Effector memory CD4-positive, alpha-beta T cell (primary cell): ENCODE measurements around the gene TAF1C.

ENCODE experiments used
- DNase-seq, 3 donors: peaks; one replicate each; pipeline ENCODE4 v3.0.0-alpha.2; 2020
- H3K27ac ChIP-seq: 2 replicates; pipeline ENCODE4 v1.7.0; 2013; ENCODE audit warnings: mild to moderate bottlenecking, low read length, moderate library complexity; ENCODE audit not compliant: insufficient read depth, poor library complexity, severe bottlenecking
- H3K27me3 ChIP-seq: replicated peaks from 2 replicates; pipeline ENCODE4 v1.7.0; 2013; ENCODE audit warnings: mild to moderate bottlenecking, low read length; ENCODE audit not compliant: insufficient read depth, control insufficient read depth, poor library complexity, severe bottlenecking
- H3K36me3 ChIP-seq: 2 replicates; pipeline ENCODE4 v1.7.0; 2013; ENCODE audit warnings: mild to moderate bottlenecking, low read length, moderate library complexity; ENCODE audit not compliant: control insufficient read depth, insufficient read depth
- H3K4me1 ChIP-seq: 2 replicates; pipeline ENCODE4 v1.7.0; 2013; ENCODE audit warnings: low read length, mild to moderate bottlenecking; ENCODE audit not compliant: control insufficient read depth, insufficient read depth, poor library complexity, severe bottlenecking
- H3K4me3 ChIP-seq: 2 replicates; pipeline ENCODE4 v1.7.0; 2013; ENCODE audit warnings: low read length, low read depth, mild to moderate bottlenecking; ENCODE audit not compliant: insufficient read depth, poor library complexity, severe bottlenecking
- H3K9me3 ChIP-seq: 2 replicates; pipeline ENCODE4 v1.7.0; 2013; ENCODE audit warnings: mild to moderate bottlenecking, low read length, moderate library complexity; ENCODE audit not compliant: control insufficient read depth

TAF1C gene

DNA sequence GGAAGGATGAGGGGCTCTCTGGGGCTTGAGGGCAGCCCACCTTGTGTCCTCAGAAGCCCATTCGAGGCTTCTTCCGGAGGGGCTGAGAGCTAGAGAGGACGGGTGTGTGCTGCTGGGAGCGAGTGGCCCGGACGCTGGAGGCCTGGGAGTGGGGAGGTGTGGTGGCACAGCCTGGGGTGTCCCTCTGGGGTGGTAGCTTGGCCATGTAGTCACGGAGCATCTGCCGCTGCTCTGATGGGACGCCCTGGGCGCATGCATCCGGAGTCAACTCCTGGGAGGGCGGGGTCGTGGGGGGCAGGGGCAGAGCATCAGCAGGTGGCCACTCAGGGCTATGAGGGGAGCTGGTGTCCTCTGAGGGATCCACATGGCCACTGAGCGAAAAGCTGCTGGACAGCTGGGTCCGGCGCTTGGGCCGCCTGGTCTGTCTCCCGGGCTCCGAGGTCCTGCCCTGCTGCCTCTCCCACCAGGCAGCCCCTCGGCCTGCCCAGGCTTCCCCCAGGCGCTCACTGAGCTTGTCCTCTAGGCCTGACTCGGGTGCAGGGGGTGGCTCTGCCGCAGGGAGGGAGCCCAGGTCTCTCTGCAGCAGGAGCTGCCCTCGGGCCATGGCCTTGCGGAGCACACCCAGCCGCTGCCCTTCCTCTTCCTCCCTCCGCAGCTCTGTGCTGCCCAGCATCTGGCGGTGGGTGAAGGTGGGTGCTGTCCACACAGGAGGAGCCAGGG lies 7.8 kb downstream of the TAF1C start:
- Histone ChIP-seq H3K36me3 (peaks cover 46% of the 10 kb centered on the region), H3K27ac (no peak overlapping the region)

DNA sequence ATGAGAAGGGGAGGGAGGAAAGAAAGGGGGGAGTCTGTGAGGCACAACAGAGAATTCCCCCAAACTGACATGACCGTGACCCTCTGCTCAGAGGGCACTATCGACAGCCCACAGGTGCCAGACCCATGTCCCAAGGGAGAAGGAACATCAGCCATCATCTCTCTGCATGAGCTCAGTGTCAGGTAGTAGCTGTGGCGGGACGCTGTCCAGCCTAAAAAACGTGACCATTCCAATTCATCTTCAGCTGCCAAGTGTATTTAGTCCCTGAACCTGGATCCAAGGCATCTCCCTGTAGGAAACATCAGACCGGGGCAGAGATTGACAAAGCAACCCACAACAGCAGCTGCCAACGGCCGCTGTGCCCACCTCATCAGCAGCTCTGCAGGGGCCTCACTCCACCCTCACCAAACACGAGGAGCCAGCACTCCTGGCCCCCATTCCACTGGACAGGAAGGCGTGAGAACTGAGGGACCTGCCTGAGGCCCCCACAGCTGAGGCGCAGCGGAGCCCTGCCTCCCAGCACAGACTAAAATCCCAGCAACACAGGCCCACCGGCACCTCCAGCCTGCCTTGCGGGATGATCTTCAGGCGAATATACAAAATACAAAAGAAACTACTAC lies 8.6 kb downstream of the TAF1C start:
- Histone ChIP-seq H3K4me3 (no peak overlapping the region), H3K9me3 (no peaks in the 10 kb centered on the region), H3K27me3 (no peaks in the 10 kb centered on the region), H3K27ac (no peak overlapping the region), H3K36me3 (peaks cover 42% of the 10 kb centered on the region), H3K4me1 (no peaks in the 10 kb centered on the region)
- no peak for DNase-seq

More for the DNA sequence above, 7.8 kb downstream of the TAF1C start:
- Histone ChIP-seq H3K4me1 (no peaks in the 10 kb centered on the region), H3K9me3 (no peaks in the 10 kb centered on the region), H3K27me3 (no peaks in the 10 kb centered on the region), H3K4me3 (no peak overlapping the region)
- DNase-seq, result no peak

DNA sequence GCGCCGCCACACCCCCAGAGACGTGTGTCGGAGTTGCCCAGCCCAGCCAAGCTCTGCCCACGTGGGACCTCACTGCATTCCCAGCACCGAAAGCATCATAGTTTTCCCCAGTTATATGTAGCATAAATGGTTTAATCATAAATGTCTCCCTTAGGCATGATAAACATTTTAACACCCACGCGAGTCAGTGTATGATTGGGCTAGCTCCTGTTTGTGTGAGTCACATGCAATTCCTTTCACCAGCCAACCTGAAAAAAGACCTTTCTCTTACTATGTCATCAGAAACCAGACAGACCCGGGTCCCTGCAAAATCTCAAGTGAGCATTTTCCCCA lies 9.2 kb downstream of the TAF1C start:
- no peak overlapping the region for H3K27ac ChIP-seq
- H3K4me3 ChIP-seq, result no peak overlapping the region
- DNase-seq, result no peak
- no peaks in the 10 kb centered on the region for H3K4me1 ChIP-seq
- no peaks in the 10 kb centered on the region for H3K9me3 ChIP-seq
- H3K27me3 ChIP-seq, result no peaks in the 10 kb centered on the region
- peaks cover 37% of the 10 kb centered on the region for H3K36me3 ChIP-seq

DNA sequence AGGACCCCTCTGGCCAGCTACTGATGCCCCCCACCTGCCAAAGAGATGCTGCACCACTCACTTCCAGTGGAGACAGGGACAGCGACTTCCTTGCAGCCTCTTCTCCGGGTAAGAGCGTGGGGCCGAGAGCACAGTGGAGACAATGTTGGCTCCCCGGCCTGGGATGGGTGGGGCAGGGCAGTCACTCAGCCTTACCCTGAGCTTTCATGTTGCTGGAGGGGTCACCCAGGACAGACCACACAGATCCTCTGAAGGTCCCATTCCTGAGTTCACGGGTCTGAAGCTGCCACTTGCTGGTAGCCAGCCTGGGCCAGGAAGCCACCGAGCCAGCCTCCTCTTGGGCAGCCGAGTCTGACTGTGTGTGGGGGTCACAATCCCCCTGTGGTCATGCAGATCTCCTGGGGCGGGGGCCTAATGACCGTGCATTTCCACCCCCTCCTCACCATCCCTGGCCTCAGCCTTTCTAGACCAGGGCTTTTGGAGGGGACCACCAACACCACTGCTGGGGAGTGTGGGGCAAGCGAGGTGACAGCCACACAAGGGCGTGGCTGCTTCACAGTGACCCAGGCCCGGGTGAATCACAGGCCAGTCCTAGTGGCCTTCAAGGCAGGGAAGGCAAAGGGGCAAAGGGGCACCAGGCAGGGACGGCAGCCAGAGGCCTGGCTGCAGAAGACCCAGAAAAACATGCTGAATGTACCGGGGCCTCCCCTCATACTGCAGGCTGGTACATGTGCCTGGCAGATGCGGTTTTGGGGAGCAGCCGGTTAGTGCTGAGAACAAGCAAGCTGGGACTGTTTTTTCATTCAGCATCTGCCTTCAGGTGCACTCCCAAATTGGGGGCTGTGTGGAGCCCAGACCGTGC lies 10.4 kb downstream of the TAF1C start:
- no peaks in the 10 kb centered on the region for H3K27me3 ChIP-seq
- DNase-seq, result no peak
- no peaks in the 10 kb centered on the region for H3K4me1 ChIP-seq
- H3K27ac ChIP-seq, result no peak overlapping the region
- H3K36me3 ChIP-seq, result peaks cover 24% of the 10 kb centered on the region
- H3K9me3 ChIP-seq, result no peaks in the 10 kb centered on the region
- H3K4me3 ChIP-seq, result no peak overlapping the region

DNA sequence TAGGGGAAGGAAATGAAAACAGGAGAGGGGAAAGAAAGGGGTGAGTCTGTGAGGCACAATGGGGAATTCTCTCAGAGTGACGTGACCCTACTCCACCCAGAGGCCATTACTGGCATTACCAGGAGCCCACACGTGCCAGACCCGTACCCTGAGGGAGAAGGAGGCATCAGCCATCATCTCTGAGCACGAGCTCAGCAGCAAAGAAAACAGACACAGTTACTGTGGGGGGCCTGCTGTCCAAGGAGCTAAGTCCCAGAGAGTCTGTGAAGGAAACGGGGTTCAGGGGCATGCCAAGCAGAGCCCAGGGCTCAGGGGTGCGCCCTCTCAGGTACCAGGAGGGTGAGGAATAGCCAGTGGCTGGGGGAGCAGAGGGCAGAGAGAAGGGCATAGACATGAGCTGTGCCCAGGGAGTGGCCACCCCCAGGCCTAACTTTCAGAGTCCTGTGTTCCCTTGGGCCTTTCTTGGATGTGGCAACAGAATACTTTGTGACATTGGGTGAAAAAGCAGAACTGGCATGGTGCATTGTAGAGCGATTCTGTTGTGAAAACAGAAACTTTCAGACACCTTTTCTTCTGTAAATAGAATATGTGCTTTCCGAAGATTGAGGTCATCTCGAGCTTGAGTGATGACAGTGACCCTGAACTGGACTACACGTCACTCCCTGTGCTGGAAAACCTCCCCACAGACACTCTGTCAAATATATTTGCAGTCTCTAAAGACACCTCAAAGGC lies 11.3 kb downstream of the TAF1C start:
- Histone ChIP-seq H3K27ac (no peak overlapping the region), H3K27me3 (no peaks in the 10 kb centered on the region), H3K4me3 (no peak overlapping the region), H3K9me3 (no peaks in the 10 kb centered on the region), H3K4me1 (no peaks in the 10 kb centered on the region), H3K36me3 (peaks cover 16% of the 10 kb centered on the region)
- DNase-seq, result peak in 2 of 3 donors; percentile 23 to 28

DNA sequence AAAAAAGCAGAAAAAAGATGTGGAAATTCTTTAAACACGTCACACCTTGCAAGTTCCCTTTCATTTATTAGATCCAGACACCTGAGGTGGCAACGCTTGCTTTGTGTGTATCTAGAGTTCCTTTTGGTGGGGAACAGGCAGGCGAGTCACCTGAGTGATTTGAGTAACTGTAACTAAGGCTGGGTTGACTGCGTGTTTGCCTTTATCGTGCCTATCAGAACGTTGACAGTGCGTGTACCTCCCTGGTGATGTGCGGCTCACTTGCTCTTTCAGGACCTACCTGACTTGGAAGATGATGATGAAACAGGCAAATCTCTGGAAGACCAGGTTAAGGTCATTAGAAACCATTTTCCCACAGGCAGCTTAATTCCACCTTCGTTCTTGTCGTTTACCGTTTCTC lies 12.5 kb downstream of the TAF1C start:
- no peaks in the 10 kb centered on the region for H3K27me3 ChIP-seq
- DNase-seq, result no peak
- H3K36me3 ChIP-seq, result peaks cover 9% of the 10 kb centered on the region
- no peaks in the 10 kb centered on the region for H3K9me3 ChIP-seq
- no peak overlapping the region for H3K4me3 ChIP-seq
- no peak overlapping the region for H3K27ac ChIP-seq
- no peaks in the 10 kb centered on the region for H3K4me1 ChIP-seq

DNA sequence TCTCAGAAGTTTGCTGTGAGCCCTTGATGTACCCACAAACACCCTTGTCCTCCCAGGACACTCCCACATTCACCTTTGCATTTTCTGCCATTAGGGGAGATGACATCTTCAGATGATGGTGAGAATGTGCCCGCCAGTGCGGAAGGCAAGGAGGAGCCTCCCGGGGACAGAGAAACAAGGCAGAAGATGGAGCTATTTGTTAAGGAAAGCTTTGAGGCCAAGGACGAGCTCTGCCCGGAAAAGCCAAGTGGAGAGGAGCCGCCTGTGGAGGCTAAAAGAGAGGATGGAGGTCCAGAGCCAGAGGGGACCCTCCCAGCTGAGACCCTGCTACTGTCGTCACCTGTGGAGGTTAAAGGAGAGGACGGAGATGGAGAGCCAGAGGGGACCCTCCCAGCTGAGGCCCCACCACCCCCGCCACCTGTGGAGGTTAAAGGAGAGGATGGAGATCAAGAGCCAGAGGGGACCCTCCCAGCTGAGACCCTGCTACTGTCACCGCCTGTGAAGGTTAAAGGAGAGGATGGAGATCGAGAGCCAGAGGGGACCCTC lies 17.0 kb downstream of the TAF1C start:
- Histone ChIP-seq H3K4me3 (no peak overlapping the region), H3K4me1 (no peaks in the 10 kb centered on the region), H3K36me3 (no peaks in the 10 kb centered on the region), H3K27ac (no peak overlapping the region), H3K27me3 (no peaks in the 10 kb centered on the region), H3K9me3 (no peaks in the 10 kb centered on the region)
- no peak for DNase-seq

DNA sequence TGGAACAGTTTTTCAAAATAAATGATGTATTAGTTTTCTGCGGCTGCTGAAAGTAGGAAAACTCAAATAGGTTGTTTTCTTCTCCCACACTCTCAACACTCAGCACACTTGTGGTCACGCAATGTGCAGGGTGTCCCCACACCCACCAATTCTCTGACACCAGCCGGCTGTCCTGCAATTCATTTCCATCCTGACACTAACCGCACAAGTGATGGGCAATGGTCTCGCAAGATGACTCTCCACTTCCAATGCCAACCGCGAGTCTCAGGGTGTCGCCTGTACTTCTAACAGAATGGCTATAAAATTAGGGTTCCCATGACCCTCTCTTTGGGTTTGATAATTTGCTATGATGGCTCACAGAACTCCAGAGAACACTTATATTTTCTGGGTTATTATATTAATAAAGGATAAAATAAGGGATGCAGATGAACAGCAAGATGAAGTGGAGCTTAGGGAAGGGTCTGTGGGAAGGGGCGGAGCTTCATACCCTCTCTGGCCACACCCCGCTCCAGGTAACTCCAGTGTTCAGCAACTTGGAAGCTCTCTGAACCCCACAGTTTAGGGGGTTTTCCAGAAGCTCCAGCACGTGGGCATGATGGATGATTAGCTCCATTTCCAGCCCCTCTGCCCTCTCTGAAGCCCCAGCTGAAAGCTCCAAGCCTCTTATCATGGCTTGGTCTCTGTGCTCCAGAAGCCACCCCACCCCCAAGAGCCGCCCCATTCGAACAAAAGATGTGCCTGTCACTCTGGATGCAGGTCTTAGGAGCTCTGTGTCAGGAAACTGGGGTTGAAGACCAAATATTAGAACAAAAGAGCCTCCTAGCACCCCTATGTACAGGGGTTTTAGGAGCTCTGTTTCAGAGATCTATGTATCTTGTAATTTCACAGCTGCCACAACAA lies 19.8 kb downstream of the TAF1C start:
- no peaks in the 10 kb centered on the region for H3K9me3 ChIP-seq
- H3K27me3 ChIP-seq, result no peaks in the 10 kb centered on the region
- no peak for DNase-seq
- no peak overlapping the region for H3K27ac ChIP-seq
- H3K4me3 ChIP-seq, result no peak overlapping the region
- H3K36me3 ChIP-seq, result no peaks in the 10 kb centered on the region
- H3K4me1 ChIP-seq, result no peaks in the 10 kb centered on the region

DNA sequence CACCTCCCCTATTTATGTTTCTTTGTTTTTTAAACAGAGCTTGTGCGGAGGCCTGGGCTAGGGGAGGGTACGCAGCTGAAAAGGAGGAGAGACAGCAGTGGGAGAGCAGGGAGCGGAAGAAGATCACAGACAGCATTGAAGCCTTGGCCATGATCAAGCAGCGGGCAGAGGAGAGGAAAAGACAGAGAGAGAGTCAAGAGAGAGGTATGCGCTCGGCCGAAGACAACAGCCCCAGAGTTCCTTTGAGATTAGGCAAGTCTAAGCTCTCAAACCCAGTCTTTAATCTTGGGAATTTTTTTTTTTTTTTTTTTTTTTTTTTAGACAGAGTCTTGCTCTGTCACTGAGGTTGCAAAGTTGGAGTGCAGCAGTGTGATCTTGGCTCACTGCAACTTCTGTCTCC lies 21.1 kb downstream of the TAF1C start:
- Histone ChIP-seq H3K27ac (no peak overlapping the region), H3K4me3 (no peak overlapping the region), H3K36me3 (no peaks in the 10 kb centered on the region), H3K9me3 (no peaks in the 10 kb centered on the region), H3K27me3 (no peaks in the 10 kb centered on the region), H3K4me1 (no peaks in the 10 kb centered on the region)
- DNase-seq, result no peak
